Measurements from ENCODE around the gene CACNA1G.

The CACNA1G gene

GRCh38 chr17:50578173-50578572 is 17.7 kb downstream of the CACNA1G start:
- ATAC-seq (ENCODE audit: low read depth), result no peak
- no peak overlapping the region for H3K27ac ChIP-seq (ENCODE audit: poor library complexity, severe bottlenecking)
- no peaks in the 10 kb centered on the region for H3K36me3 ChIP-seq (ENCODE audit: low read depth)
- H3K4me1 ChIP-seq (ENCODE audit: insufficient read depth, poor library complexity, severe bottlenecking), result no peaks in the 10 kb centered on the region
- no peaks in the 10 kb centered on the region for H3K9me3 ChIP-seq (ENCODE audit: severe bottlenecking)
- H3K4me3 ChIP-seq (ENCODE audit: severe bottlenecking), result no peak overlapping the region
- H3K27me3 ChIP-seq (ENCODE audit: insufficient read depth, poor library complexity, severe bottlenecking), result no peaks in the 10 kb centered on the region
- no peak for TF ChIP-seq CTCF (IDR thresholded peaks at IDR 0.05; ENCODE audit: poor library complexity, severe bottlenecking)
- DNase-seq (ENCODE audit: low spot score), result no peak

GRCh38 chr17:50579399-50579798 is 18.9 kb downstream of the CACNA1G start:
- no peak for DNase-seq (ENCODE audit: low spot score)
- Histone ChIP-seq H3K27me3 (ENCODE audit: insufficient read depth, poor library complexity, severe bottlenecking) (no peaks in the 10 kb centered on the region), H3K4me3 (ENCODE audit: severe bottlenecking) (no peak overlapping the region), H3K9me3 (ENCODE audit: severe bottlenecking) (no peaks in the 10 kb centered on the region), H3K36me3 (ENCODE audit: low read depth) (no peaks in the 10 kb centered on the region), H3K4me1 (ENCODE audit: insufficient read depth, poor library complexity, severe bottlenecking) (no peaks in the 10 kb centered on the region), H3K27ac (ENCODE audit: poor library complexity, severe bottlenecking) (no peak overlapping the region)
- ATAC-seq (ENCODE audit: low read depth), result no peak
- no peak for TF ChIP-seq CTCF (IDR thresholded peaks at IDR 0.05; ENCODE audit: poor library complexity, severe bottlenecking)

- Histone ChIP-seq H3K36me3 (ENCODE audit: low read depth) (no peaks in the 10 kb centered on the region), H3K27ac (ENCODE audit: poor library complexity, severe bottlenecking) (no peak overlapping the region), H3K27me3 (ENCODE audit: insufficient read depth, poor library complexity, severe bottlenecking) (no peaks in the 10 kb centered on the region), H3K9me3 (ENCODE audit: severe bottlenecking) (no peaks in the 10 kb centered on the region), H3K4me1 (ENCODE audit: insufficient read depth, poor library complexity, severe bottlenecking) (peaks cover 4% of the 10 kb centered on the region), H3K4me3 (ENCODE audit: severe bottlenecking) (no peak overlapping the region)
- TF ChIP-seq CTCF (IDR thresholded peaks at IDR 0.05; ENCODE audit: poor library complexity, severe bottlenecking), result no peak
- ATAC-seq (ENCODE audit: low read depth) (no peak), DNase-seq (ENCODE audit: low spot score) (no peak)
Observed at GRCh38 chr17:50580646-50581045, 20.1 kb downstream of the CACNA1G start.

- H3K4me1 ChIP-seq (ENCODE audit: insufficient read depth, poor library complexity, severe bottlenecking), result peaks cover 4% of the 10 kb centered on the region
- no peak overlapping the region for H3K4me3 ChIP-seq (ENCODE audit: severe bottlenecking)
- H3K27me3 ChIP-seq (ENCODE audit: insufficient read depth, poor library complexity, severe bottlenecking), result no peaks in the 10 kb centered on the region
- DNase-seq (ENCODE audit: low spot score) (no peak), ATAC-seq (ENCODE audit: low read depth) (no peak)
- no peaks in the 10 kb centered on the region for H3K36me3 ChIP-seq (ENCODE audit: low read depth)
- no peak for TF ChIP-seq CTCF (IDR thresholded peaks at IDR 0.05; ENCODE audit: poor library complexity, severe bottlenecking)
- no peak overlapping the region for H3K27ac ChIP-seq (ENCODE audit: poor library complexity, severe bottlenecking)
- no peaks in the 10 kb centered on the region for H3K9me3 ChIP-seq (ENCODE audit: severe bottlenecking)
Observed at GRCh38 chr17:50581316-50581715, 20.8 kb downstream of the CACNA1G start.

- H3K9me3 ChIP-seq (ENCODE audit: severe bottlenecking), result no peaks in the 10 kb centered on the region
- no peak for ATAC-seq (ENCODE audit: low read depth)
- H3K4me1 ChIP-seq (ENCODE audit: insufficient read depth, poor library complexity, severe bottlenecking), result peaks cover 4% of the 10 kb centered on the region
- H3K36me3 ChIP-seq (ENCODE audit: low read depth), result no peaks in the 10 kb centered on the region
- no peak overlapping the region for H3K27ac ChIP-seq (ENCODE audit: poor library complexity, severe bottlenecking)
- no peaks in the 10 kb centered on the region for H3K27me3 ChIP-seq (ENCODE audit: insufficient read depth, poor library complexity, severe bottlenecking)
- TF ChIP-seq CTCF (IDR thresholded peaks at IDR 0.05; ENCODE audit: poor library complexity, severe bottlenecking), result no peak
- H3K4me3 ChIP-seq (ENCODE audit: severe bottlenecking), result no peak overlapping the region
- no peak for DNase-seq (ENCODE audit: low spot score)
Observed at GRCh38 chr17:50582741-50583140, 22.2 kb downstream of the CACNA1G start.

All from RWPE2 (cell line).